ENCODE measurements around the gene GALNT18. TPM values are rescaled to one million over a fixed set of nuclear protein-coding genes. Genes with fewer than 3 reads are reported as not detected.

The GALNT18 gene
- total RNA-seq, 1 donor = 4.7 TPM

GRCh38 chr11:11436715-11437313, 185.0 kb downstream of the GALNT18 start:
- H3K27me3 ChIP-seq (ENCODE audit: insufficient read depth, low read length) = peaks cover 14% of the 10 kb centered on the region
- no peak overlapping the region for H2AFZ ChIP-seq (ENCODE audit: low read length)
- no peak for TF ChIP-seq CTCF (IDR thresholded peaks at IDR 0.05; ENCODE audit: extremely low read depth, low read depth, low read length)
- H3K9me3 ChIP-seq (ENCODE audit: low read depth, low read length) = no peaks in the 10 kb centered on the region
- H3K4me2 ChIP-seq (ENCODE audit: insufficient read depth, low read length) = no peak overlapping the region
- H3K36me3 ChIP-seq (ENCODE audit: insufficient read depth, low read length) = no peaks in the 10 kb centered on the region
- H4K20me1 ChIP-seq (ENCODE audit: insufficient read depth, low read length) = no peaks in the 10 kb centered on the region
- no peaks in the 10 kb centered on the region for H3K4me1 ChIP-seq (ENCODE audit: insufficient read depth, low read length)
- H3K27ac ChIP-seq (ENCODE audit: low read depth, low read length) = no peak overlapping the region
- H3K79me2 ChIP-seq (ENCODE audit: insufficient read depth, low read length) = no peaks in the 10 kb centered on the region
- no peak overlapping the region for H3K4me3 ChIP-seq (ENCODE audit: insufficient read depth, low read length)
- DNase-seq (ENCODE audit: insufficient read length, low spot score, missing footprints) = no peak

DNA sequence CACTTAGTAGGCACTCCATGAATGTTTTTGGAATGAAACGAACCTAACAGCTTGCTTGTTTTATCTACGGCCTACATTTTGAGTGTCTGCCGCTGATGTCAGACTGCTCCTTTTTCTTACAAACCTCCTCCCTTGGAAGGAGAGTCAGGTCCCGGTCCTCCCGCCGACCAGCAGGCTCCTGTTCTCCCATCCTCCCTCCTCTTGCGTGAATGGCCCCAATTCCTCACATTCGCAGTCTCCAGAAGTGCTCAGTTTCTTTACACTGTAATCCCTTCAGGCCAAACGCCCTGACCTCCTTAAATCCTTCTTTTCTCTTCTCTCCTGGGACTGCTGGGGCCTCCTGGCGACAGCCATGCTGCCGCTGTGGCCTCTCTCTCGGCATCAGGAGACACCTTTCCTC, 186.2 kb downstream of the GALNT18 start:
- Histone ChIP-seq H3K9me3 (ENCODE audit: low read depth, low read length) (no peaks in the 10 kb centered on the region), H3K4me1 (ENCODE audit: insufficient read depth, low read length) (peaks cover 3% of the 10 kb centered on the region), H3K36me3 (ENCODE audit: insufficient read depth, low read length) (no peaks in the 10 kb centered on the region), H3K79me2 (ENCODE audit: insufficient read depth, low read length) (no peaks in the 10 kb centered on the region), H3K4me2 (ENCODE audit: insufficient read depth, low read length) (no peak overlapping the region), H3K27ac (ENCODE audit: low read depth, low read length) (no peak overlapping the region), H2AFZ (ENCODE audit: low read length) (no peak overlapping the region), H4K20me1 (ENCODE audit: insufficient read depth, low read length) (no peaks in the 10 kb centered on the region), H3K4me3 (ENCODE audit: insufficient read depth, low read length) (no peak overlapping the region), H3K27me3 (ENCODE audit: insufficient read depth, low read length) (peaks cover 10% of the 10 kb centered on the region)
- DNase-seq (ENCODE audit: insufficient read length, low spot score, missing footprints) = no peak
- no peak for TF ChIP-seq CTCF (IDR thresholded peaks at IDR 0.05; ENCODE audit: extremely low read depth, low read depth, low read length)

DNA sequence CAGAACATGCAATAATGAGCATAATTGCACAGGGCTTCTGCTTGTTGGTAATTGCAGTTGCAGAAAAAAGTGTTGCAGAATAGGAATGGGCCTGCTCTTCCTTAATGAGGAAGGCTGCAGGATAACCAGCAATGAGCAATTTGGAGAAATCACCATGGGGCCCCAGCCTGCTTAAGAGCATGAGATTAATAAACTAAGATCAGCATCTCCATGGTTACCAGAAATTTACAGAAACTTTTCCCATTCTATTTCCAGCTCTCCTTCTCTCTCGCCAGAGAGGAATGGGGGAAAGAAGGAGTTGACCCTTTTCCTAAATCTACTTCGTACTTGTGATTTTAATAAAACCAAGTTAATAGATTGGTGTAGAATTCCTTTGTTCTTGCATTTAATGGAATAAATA, 187.8 kb downstream of the GALNT18 start:
- no peak for TF ChIP-seq CTCF (IDR thresholded peaks at IDR 0.05; ENCODE audit: extremely low read depth, low read depth, low read length)
- H3K9me3 ChIP-seq (ENCODE audit: low read depth, low read length) = no peaks in the 10 kb centered on the region

DNA sequence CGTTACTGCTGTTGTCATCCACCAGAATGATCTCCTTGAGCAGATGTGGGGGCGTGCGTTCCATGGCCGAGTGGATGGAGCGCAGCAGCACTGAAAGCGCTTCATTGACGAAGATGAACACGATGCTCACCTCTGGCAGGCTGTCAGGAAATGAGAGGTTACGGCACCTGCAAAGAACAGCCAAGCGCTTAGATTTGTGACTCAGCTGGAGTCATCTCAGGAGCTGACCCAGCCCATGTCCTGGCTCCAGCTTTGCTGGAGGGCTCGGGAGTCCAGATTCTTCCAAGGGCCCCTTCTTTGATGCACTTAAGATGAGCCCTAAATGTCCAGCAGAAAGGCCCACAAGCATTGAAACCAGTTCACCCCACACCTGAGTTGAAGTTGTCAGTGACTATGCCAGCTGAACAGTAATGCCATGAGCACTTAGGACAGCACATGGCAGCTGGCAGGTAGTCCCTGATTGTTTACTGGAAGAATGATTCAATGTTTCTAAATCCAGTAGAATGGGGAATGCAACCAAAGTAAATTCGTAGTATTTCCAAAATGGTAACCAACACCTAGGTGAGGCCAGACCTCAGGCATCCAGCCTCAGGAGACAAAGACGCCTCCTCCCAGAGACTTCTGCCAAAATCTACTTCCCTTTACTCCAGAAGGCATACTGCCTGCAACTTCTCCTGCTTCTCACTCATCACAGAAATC, 189.0 kb downstream of the GALNT18 start:
- no peak for TF ChIP-seq CTCF (IDR thresholded peaks at IDR 0.05; ENCODE audit: extremely low read depth, low read depth, low read length)
- Histone ChIP-seq H2AFZ (ENCODE audit: low read length) (no peak overlapping the region), H3K27me3 (ENCODE audit: insufficient read depth, low read length) (peaks cover 7% of the 10 kb centered on the region), H3K4me1 (ENCODE audit: insufficient read depth, low read length) (peaks cover 9% of the 10 kb centered on the region), H3K4me3 (ENCODE audit: insufficient read depth, low read length) (no peak overlapping the region), H3K36me3 (ENCODE audit: insufficient read depth, low read length) (no peaks in the 10 kb centered on the region), H4K20me1 (ENCODE audit: insufficient read depth, low read length) (no peaks in the 10 kb centered on the region), H3K27ac (ENCODE audit: low read depth, low read length) (no peak overlapping the region), H3K79me2 (ENCODE audit: insufficient read depth, low read length) (no peaks in the 10 kb centered on the region), H3K9me3 (ENCODE audit: low read depth, low read length) (no peaks in the 10 kb centered on the region), H3K4me2 (ENCODE audit: insufficient read depth, low read length) (no peak overlapping the region)
- no peak for DNase-seq (ENCODE audit: insufficient read length, low spot score, missing footprints)

More for the DNA sequence above, 187.8 kb downstream of the GALNT18 start:
- peaks cover 9% of the 10 kb centered on the region for H3K4me1 ChIP-seq (ENCODE audit: insufficient read depth, low read length)
- no peaks in the 10 kb centered on the region for H4K20me1 ChIP-seq (ENCODE audit: insufficient read depth, low read length)
- H3K27me3 ChIP-seq (ENCODE audit: insufficient read depth, low read length) = peaks cover 10% of the 10 kb centered on the region
- DNase-seq (ENCODE audit: insufficient read length, low spot score, missing footprints) = no peak
- no peak overlapping the region for H2AFZ ChIP-seq (ENCODE audit: low read length)
- H3K4me3 ChIP-seq (ENCODE audit: insufficient read depth, low read length) = no peak overlapping the region
- no peaks in the 10 kb centered on the region for H3K36me3 ChIP-seq (ENCODE audit: insufficient read depth, low read length)
- H3K27ac ChIP-seq (ENCODE audit: low read depth, low read length) = no peak overlapping the region
- no peaks in the 10 kb centered on the region for H3K79me2 ChIP-seq (ENCODE audit: insufficient read depth, low read length)
- no peak overlapping the region for H3K4me2 ChIP-seq (ENCODE audit: insufficient read depth, low read length)

Measured in osteoblast (primary cell).